GM19238 (cell line): ENCODE results near the gene PTPRE.

ENCODE experiments used
- DNase-seq: peaks from one replicate; pipeline ENCODE4 v3.0.0; 2011; ENCODE audit warnings: low spot score; ENCODE audit not compliant: insufficient read length

PTPRE gene

GRCh38 chr10:127998501-127999144 lies 91.7 kb downstream of the PTPRE start:
- no peak for DNase-seq

GRCh38 chr10:127999297-128000129 lies 92.6 kb downstream of the PTPRE start:
- no peak for DNase-seq

GRCh38 chr10:128000471-128001362 lies 93.8 kb downstream of the PTPRE start:
- DNase-seq: no peak

GRCh38 chr10:128001363-128001745 lies 94.5 kb downstream of the PTPRE start:
- no peak for DNase-seq

GRCh38 chr10:128001849-128002248 lies 94.9 kb downstream of the PTPRE start:
- no peak for DNase-seq

- DNase-seq: no peak
These were observed 96.6 kb downstream of the PTPRE start for GRCh38 chr10:128003521-128003920.

- DNase-seq: no peak
These were observed 99.0 kb downstream of the PTPRE start for GRCh38 chr10:128005858-128006257.

GRCh38 chr10:128007056-128007455 lies 100.2 kb downstream of the PTPRE start:
- no peak for DNase-seq

- DNase-seq: no peak
These were observed 101.1 kb downstream of the PTPRE start for GRCh38 chr10:128007971-128008370.

GRCh38 chr10:128008521-128009250 lies 101.8 kb downstream of the PTPRE start:
- DNase-seq: no peak

GRCh38 chr10:128009372-128010126 lies 102.6 kb downstream of the PTPRE start:
- DNase-seq: no peak

GRCh38 chr10:128011059-128011979 lies 104.4 kb downstream of the PTPRE start:
- DNase-seq: peak; percentile 84

- no peak for DNase-seq
These were observed 106.7 kb downstream of the PTPRE start for GRCh38 chr10:128013626-128014025.

GRCh38 chr10:128014236-128014635 lies 107.3 kb downstream of the PTPRE start:
- DNase-seq: no peak

- DNase-seq: no peak
These were observed 109.6 kb downstream of the PTPRE start for GRCh38 chr10:128016423-128017060.

GRCh38 chr10:128017822-128018221 lies 110.9 kb downstream of the PTPRE start:
- no peak for DNase-seq

GRCh38 chr10:128018236-128018635 lies 111.3 kb downstream of the PTPRE start:
- DNase-seq: no peak

- no peak for DNase-seq
These were observed 111.8 kb downstream of the PTPRE start for GRCh38 chr10:128018691-128019090.
